Measurements from ENCODE around the gene MACROH2A1.

MACROH2A1 gene

GRCh38 chr5:135333732-135334515 lies 65.1 kb downstream of the MACROH2A1 start:
- DNase-seq (ENCODE audit: low spot score), result no peak
- FAIRE-seq, result no peak

- FAIRE-seq, result peak; percentile 77
Measured at GRCh38 chr5:135332519-135333150, 66.4 kb downstream of the MACROH2A1 start.

GRCh38 chr5:135331612-135332011 lies 67.4 kb downstream of the MACROH2A1 start:
- no peak for FAIRE-seq
- no peak for DNase-seq (ENCODE audit: low spot score)

More at GRCh38 chr5:135332519-135333150, 66.4 kb downstream of the MACROH2A1 start:
- DNase-seq (ENCODE audit: low spot score), result peak; percentile 57

- FAIRE-seq (no peak), DNase-seq (ENCODE audit: low spot score) (no peak)
Measured at GRCh38 chr5:135330798-135331096, 68.3 kb downstream of the MACROH2A1 start.

GRCh38 chr5:135329913-135330797 lies 68.9 kb downstream of the MACROH2A1 start:
- no peak for DNase-seq (ENCODE audit: low spot score)
- FAIRE-seq, result no peak

GRCh38 chr5:135329066-135329912 lies 69.7 kb downstream of the MACROH2A1 start:
- no peak for DNase-seq (ENCODE audit: low spot score)
- no peak for FAIRE-seq

- DNase-seq (ENCODE audit: low spot score) (no peak), FAIRE-seq (no peak)
Measured at GRCh38 chr5:135328128-135328687, 70.8 kb downstream of the MACROH2A1 start.

GRCh38 chr5:135327429-135328127 lies 71.5 kb downstream of the MACROH2A1 start:
- FAIRE-seq (no peak), DNase-seq (ENCODE audit: low spot score) (no peak)

- no peak for FAIRE-seq
Measured at GRCh38 chr5:135326296-135327254, 72.5 kb downstream of the MACROH2A1 start.

GRCh38 chr5:135324897-135325650 lies 74.0 kb downstream of the MACROH2A1 start:
- DNase-seq (ENCODE audit: low spot score) (no peak), FAIRE-seq (no peak)

More at GRCh38 chr5:135326296-135327254, 72.5 kb downstream of the MACROH2A1 start:
- no peak for DNase-seq (ENCODE audit: low spot score)

GRCh38 chr5:135324160-135324559 lies 74.9 kb downstream of the MACROH2A1 start:
- DNase-seq (ENCODE audit: low spot score) (no peak), FAIRE-seq (no peak)

- no peak for FAIRE-seq
Measured at GRCh38 chr5:135323701-135324132, 75.3 kb downstream of the MACROH2A1 start.

GRCh38 chr5:135323227-135323626 lies 75.8 kb downstream of the MACROH2A1 start:
- no peak for DNase-seq (ENCODE audit: low spot score)
- FAIRE-seq, result no peak

More at GRCh38 chr5:135323701-135324132, 75.3 kb downstream of the MACROH2A1 start:
- DNase-seq (ENCODE audit: low spot score), result no peak

GRCh38 chr5:135322744-135323143 lies 76.3 kb downstream of the MACROH2A1 start:
- DNase-seq (ENCODE audit: low spot score) (no peak), FAIRE-seq (no peak)

- DNase-seq (ENCODE audit: low spot score) (no peak), FAIRE-seq (no peak)
Measured at GRCh38 chr5:135322271-135322670, 76.8 kb downstream of the MACROH2A1 start.

GRCh38 chr5:135320718-135321484 lies 78.1 kb downstream of the MACROH2A1 start:
- no peak for DNase-seq (ENCODE audit: low spot score)
- no peak for FAIRE-seq

GRCh38 chr5:135319928-135320606 lies 79.0 kb downstream of the MACROH2A1 start:
- FAIRE-seq (no peak), DNase-seq (ENCODE audit: low spot score) (no peak)
